HCEC 1CT (cell line): ENCODE measurements around the gene JAKMIP2.
"Not testable (repeated sequence)": the region's sequence is repeated elsewhere in the genome, so short reads cannot be mapped to it uniquely, and the experiment has no call there.

ENCODE experiments used
- DNase-seq: peaks from one replicate; pipeline ENCODE4 v3.0.0-alpha.2; 2017

The JAKMIP2 gene

DNA sequence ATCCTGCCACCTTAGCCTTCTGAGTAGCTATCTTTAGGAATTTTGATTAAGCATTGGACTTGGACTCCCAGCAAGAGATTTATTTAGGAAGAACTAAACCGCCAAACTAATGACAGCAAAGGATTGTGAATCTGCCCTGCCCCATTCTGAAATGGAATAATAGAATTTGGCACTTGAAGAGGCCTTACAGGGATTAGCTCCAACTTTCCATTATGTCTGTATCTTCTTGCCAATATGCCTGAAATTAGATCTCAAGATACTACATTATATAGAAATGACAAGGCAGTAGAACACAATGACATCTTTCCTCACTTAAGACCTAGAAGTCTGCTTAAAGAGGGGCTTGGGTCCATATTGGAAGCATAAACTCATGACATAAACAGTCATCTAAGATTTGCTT is 195.7 kb downstream of the JAKMIP2 start:
- DNase-seq = no peak

DNA sequence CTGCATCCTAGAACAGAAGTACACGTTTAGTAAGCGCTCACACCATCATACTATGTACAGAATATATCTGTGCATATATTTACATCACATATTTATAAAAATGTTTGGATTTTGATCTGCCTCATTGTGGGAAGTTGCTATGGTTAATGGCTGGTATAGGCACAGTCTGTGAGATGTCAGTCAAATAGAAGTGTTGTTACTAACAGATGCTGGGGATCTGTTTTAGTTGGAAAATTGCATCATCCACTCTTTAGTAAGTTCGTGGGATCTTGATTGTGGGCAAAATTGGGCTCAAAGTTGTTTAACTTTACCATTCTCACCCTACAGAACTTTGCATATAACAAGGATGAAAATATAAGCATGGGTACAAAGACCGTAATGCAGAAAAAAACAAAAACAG is 196.3 kb downstream of the JAKMIP2 start:
- no peak for DNase-seq

DNA sequence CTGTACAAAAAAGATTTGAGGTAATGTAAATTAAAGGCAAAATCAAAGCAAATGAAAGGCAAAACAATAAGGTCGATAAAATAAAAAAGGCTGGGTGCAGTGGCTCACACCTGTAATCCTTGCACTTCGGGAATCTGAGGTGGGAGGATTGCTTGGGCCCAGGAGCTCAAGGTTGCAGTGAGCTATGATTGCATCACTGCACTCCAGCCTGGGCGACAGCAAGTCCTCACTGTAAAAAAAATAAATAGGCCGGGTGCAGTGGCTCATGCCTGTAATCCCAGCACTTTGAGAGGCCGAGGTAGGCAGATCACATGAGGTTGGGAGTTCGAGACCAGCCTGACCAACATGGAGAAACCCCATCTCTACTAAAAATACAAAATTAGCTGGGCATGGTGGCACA is 200.3 kb downstream of the JAKMIP2 start:
- DNase-seq = not testable (repeated sequence)

DNA sequence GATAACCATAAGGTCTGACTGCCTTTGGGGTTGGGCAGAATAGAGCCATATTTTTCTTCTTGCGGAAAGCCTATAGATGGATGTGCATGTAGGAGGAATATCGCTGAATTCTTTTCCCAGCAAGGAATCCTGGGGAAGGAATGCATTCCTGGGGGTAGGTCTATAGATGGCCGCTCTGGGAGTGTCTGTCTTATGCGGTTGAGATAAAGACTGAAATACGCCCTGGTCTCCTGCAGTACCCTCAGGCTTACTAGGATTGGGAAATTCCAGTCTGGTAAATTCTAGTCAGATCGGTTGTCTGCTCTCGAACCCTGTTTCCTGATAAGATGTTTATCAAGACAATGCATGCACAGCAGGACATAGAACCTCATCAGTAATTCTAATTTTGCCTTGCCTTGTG is 202.1 kb downstream of the JAKMIP2 start:
- DNase-seq = not testable (repeated sequence)

DNA sequence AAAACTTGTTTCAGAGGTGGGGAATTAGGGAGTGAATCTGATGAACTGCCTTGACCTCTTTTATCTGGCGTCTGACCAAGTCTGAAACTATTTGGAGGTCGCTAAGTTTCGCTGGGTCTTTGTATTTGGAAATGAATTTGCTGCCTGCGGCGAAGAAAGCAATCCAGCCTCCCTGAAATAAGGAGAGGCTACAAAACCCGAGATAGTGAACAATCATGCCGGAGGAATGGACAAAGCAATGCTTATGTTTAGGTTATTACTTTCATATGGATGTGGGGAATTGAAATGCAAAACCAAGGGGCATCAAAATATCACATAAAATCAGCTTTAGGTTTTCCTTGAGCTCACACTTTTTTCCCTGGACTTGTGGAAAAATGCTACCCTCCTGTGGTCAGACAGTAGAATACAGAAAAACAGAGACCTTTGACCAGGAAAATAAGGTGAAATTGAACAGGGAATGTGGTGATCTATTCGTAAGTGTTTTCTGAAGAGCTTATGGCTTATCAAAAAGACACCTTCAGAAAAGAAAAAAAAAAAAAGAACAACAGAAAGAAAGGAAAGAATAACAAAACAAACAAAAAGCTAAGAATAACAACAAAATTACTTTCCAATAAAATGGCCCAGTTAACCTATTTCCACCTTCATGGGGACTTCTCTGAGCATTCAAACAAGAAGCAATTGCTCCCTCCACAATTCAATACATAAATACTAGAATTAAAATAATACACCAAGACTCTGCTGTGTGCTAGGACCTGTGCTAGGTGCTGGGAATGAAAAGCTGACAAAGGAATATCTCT is 204.1 kb downstream of the JAKMIP2 start:
- DNase-seq = peak; percentile 60

DNA sequence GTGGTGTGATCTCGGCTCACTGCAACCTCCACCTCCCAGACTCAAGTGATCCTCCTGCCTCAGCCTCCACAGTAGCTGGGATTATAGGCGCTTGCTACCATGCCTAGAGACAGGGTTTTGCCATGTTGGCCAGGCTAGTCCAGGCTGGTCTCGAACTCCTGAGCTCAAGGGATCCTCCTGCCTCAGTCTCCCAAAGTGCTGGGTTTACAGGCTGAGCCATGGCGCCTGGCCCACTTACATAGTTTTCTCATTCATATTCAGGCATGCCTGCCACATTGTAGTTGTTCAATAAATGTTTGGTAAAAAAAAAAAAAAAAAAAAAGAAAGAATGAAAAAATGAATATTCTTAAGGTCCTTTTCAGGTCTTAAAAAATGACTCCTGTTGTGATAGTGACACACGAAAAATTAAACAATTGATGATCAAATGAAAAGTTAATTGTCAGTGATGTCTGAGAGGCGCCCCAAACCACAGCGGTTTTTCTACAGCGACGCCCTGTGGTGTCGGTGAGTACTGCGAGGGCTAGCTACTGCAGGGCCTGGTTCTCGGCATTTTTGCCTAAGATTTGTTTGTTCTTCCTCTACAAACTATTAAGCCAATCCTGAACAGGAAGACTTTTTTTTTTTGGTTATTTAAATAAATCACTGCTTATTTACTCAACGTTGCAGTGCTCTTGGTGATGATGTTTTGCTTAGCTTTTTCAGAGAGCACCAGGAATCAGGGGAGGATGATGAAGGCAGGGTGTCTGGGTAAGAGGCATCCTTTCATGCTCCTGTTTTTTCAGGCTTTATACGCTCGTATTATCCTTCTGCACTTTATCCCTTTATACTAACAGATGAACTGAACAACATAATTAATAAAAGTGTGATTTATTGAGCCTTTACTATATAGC is 205.6 kb downstream of the JAKMIP2 start:
- peak; percentile 50 for DNase-seq

DNA sequence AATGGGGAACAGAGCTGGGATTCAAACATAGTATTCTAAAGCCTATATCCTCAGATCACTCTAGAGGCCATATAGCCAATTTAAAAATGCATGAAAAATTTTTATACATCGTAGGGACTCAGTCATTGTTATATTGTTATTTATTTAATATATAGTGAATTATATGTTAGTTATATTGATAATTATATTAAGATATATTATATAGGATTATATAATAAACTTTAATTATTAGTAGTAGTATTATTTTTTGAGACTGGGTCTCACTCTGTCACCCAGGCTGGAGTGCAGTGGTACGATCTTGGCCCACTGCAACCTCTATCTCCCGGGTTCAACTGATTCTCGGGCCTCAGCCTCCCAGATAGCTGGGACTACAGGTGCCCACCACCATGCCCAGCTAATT is 206.9 kb downstream of the JAKMIP2 start:
- no peak for DNase-seq

DNA sequence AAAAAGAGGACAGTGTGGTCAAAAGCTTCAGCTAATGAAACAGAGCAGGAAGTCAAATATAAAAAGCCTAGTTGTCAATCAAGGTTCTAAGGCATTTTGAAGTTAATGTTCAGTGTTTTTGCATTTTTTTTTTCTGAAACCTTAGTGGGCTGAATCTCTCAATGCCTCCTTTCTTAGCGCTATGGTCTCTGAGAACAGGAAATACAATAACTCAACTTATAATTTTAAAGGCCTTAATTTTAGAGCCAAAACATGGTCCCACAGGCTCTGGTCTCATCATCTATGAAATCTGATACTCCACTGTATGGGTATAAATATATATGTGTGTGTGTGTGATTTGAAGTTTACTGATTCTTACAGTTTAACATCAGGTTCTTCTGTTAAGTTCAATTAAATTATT is 209.3 kb downstream of the JAKMIP2 start:
- no peak for DNase-seq

DNA sequence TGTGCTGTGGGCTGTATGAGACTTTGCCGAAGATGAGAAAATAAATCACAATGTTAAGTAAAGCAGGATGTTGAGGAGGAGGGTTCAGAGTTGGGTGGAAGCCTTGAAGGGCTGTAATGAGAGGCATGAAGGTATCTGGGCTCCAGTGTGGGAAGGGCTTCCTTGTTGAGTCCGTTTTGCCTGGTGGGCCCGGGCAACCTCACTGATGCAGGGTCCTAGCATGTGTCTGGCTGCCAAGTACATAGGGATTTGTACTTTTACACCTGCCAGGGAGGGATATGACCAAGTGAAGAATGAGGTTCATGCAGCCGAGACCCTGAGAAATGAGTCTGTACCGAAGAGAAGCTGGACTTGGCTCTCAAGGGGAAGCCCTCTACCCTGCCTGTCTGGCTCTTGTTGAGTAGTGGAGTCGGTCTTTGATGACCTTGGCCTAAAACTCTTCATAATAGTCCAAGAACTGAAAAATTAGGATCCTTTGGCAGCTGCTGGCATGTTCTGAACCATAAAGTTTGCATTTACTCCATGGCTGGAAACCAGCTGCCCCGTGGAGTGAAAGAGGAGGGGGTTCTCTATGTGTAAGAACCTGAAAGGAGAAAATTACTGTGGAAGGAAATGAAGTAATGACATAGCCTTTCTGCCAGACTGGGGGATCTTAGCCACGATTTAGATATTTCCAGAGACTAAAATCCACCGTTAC is 213.7 kb downstream of the JAKMIP2 start:
- no peak for DNase-seq

DNA sequence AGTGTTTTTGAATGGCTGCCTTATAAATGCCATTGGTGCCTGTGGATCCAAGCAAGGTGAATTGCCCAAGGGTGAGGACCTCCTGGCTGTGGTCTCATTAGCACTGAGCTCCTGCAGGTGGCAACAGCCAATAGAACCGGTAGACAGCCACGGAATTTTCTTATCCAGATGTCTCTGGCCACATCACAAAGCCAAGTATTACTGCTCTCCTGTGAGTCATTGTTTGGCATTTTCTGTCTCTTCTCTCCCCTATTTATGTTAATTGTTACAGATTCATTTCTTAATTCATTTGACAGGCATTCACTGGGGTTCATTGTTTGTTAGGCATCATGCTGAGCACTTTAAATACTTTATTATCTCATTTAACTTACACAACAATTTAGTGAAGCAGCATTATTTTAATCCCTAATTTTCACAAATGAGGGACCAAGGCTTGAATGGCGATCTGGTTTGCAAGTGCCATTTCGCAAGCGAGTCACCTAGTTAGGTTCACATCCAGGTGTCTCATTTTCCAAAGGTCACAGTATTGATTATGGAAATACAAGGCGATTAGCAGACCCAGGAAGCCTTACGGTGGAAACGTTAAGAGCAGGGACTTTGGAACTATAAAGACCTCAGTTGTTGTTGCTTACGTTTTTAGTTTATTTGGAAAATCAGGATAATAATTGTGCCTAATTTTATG is 214.5 kb downstream of the JAKMIP2 start:
- DNase-seq = peak; percentile 80

DNA sequence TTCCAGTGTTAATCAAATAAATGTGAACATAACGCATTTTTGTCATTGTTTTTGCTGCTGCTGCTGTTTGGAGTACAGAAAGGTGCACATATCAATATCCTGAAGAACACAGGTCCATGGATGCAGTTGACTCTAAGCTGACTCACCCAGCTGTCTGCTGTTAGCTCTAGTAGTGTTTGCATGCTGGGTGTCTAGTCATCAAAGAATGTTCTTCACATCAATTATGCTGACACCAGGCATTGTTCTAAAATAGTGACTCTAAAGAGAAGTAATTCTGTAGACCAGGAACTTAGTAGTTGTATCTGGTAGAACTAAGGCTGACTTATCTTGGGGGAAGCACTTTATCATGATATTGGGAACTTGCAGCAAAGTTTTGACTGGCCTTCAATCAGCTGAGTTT is 217.0 kb downstream of the JAKMIP2 start:
- peak; percentile 78 for DNase-seq

DNA sequence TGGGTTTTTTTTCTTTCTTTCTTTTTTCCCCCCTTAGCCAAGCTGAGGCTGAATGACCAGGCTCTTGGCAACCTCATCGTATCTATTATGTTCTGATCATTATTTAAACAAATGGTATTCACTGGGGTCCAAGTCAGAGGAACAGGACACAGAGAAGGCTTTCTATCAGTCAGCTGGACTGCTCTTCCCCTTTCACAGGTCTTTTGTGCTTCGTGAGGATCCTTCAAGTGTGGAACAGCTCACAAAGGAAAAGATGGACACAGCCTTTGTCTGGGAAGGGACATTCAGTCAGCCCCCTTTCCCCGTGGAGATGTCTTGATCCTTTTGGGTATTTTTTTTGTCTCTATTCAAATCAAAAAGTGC is 218.4 kb downstream of the JAKMIP2 start:
- DNase-seq = no peak

DNA sequence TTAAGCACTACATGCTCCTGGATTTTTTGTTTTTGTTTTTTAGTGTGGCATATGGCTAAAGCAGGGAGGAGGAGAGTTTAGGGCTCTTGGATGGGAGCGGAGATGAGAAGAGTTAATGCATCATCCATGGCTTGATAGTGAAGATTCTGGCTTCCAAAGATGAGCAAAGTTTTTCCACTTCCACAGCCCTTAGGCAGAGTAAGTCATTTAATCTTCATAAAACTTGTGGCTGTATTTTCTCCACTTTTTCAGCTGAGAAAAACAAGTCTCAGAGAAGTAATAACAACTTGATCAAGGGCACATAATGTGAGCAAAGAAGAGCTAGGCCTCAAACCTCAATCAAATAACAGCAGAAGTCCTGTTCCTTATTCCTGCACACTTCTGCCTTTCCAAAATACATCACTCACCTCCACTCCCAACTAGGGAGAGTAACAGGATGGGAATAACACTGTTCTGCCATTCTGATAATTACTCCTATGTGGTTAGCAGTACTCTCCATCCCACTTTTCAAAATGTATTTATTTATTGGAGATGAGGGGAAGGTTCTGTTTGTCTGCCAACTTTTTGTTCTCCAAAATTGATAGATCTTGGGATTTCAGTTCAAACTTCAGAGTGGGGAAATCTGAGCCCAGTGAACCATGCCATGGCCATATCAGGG is 218.9 kb downstream of the JAKMIP2 start:
- DNase-seq = no peak

DNA sequence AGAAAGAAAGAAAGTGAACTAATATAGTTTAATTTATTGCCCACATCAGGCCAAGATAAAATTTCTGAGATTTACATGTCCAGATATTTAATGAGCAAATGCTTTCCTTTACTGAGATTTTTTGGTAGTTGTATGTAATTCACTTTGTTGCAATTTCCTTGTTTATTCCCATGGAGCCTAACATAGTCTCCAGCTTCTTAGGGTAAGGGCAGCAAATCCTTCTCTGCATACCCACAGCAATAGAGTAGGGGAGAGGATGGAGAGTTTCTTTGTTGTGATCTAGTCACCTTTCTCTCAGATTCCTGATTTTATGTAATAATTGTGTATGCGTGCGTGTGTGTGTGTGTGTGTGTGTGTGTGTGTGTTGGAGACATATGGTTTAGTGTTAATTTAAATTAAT is 221.1 kb downstream of the JAKMIP2 start:
- no peak for DNase-seq

DNA sequence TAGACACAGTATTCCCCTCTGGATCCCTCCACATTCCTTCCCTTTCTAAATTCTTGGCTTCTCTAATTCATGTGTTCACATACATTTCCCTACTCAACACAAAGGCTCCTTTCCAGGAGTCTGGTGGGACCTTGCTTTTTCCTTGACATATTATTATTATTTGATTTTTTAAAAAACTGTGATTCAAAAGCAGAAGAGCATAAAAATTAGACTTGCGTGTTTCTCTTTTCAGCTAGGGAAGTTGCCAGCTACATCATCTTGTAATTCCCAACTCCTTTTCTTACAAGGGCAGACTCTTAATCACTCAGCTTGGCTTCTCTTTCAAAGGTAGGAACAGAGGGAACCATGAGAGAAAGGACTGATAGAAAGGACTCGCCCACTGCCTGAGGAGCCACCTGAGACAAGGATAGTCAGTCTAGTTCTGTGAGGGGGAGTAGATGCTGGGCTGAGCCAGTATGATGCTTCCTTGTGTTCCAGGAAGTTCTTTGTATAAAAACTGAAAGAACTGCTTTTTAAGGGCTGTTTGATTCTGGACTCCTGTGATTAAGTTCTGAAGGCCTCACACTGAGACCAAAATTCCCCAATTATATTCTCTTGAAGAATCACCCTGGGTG is 221.7 kb downstream of the JAKMIP2 start:
- DNase-seq = no peak

DNA sequence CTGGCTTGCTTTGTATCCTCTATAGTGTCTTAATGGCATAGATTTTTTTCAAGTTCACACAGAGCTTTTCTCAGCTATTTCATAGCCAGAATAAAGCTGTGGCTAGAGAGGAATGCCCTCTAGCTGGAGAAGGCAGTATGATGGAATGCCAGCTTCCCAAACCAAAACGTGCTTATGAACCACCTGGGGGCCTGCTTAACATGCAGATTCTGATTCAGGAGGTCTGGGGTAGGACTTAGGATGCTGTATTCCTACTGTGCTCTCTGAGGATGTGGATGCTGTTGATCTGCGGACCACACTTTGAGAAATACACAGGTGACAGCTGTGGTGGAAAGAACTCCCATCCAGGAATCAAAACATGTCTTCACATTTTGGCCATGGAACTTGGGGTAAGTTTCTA is 222.8 kb downstream of the JAKMIP2 start:
- peak; percentile 20 for DNase-seq

DNA sequence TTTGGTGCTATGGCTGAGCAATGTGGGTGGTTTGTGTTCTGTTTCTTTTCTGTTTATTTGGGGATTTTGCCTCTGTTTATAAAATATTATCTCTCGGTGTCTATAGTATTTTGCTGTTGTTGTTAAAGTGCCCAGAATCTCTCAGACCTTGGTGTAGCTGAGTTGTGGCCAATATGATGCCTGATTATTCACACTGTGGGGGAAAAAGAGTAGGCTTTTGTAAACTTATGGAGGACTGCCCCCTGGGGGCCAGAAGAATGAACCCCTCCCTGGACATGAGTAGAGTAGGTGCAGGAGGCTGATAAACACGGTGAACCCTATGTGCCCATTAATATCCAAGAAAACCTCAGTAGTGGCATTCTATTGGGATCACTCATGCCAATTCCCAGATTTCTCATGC is 223.7 kb downstream of the JAKMIP2 start:
- DNase-seq = peak; percentile 79

DNA sequence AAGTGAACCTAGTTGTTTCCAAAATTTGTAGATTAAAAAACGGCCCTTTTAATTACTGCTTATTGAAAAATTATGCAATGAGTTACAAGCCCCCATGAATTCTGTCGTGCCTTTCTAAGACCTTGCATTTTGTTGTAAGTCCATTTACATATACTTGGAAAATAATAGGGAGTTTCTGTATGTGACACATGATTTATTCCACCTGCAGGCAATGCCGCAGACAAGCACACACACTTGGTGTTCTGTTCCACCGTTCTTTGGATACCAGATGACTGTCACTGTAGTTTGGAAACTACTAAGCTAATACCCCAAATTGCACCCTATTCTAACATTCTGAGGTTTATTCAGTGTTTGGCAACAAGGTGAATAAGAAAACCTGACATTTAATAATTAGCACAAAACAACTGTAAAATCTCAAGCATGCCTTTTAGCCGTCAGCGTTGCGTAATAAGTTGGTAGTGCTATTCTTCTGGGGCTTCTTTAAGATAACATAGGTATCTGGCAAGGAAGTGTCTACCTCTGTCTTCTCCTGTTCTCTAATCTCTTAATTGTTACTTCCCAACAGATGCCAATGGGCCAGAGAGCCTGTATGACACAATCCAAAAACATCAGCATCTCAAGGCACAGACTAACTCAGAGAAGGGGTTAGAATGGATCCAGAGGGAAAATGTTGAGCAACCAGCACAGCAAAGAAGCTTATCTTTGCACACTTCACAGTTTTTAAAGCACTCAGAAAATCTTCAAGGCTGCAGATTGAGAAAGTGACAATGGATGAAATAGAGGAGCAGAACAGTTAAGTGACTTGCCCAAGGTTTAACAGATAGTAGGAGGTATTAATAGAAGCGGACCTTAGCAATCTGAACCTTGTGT is 224.4 kb downstream of the JAKMIP2 start:
- peak; percentile 11 for DNase-seq

DNA sequence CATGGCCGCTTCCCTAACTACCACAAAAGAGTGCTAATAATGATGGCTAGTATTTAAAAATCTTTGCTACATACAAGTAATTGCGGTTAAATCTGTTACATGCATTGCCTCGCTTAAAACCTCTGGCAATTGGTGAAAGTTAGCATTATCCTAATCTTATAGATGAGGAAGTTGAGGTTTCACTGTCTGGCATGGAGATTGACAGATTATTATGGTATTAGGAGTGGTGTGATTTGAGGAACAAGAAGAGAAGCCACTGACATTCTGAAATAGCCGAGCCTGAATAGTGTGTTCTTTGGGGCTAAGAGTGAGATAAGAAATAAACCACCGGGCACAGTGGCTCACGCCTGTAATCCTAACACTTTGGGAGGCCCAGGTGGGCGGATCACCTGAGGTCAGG is 227.4 kb downstream of the JAKMIP2 start:
- no peak for DNase-seq

DNA sequence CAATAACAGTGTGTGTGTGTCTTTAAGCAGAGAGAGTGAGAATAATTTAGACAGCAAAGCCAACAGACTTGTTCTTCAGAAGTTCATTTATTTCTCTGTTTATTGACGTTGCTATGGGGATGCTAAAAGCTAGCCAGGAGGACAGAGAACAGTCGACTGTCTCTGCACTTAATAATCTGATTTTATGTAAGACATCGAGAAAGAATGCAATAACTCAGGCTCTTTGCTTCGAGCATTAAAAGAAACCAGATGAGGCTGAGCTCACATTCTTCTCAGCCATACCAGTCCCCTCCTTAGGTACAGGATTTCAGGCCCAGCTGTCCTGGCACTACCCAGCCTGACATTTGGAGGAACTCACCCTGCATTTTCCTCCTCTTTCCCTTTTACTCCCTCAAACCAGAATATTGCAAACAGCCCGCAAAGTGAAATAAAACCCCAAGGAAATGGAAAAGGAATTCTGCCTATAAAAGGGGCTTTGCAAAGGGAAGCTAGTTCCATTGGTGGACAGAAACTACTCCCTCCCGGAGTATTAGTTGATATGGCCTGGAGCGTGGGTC is 228.2 kb downstream of the JAKMIP2 start:
- peak; percentile 60 for DNase-seq

DNA sequence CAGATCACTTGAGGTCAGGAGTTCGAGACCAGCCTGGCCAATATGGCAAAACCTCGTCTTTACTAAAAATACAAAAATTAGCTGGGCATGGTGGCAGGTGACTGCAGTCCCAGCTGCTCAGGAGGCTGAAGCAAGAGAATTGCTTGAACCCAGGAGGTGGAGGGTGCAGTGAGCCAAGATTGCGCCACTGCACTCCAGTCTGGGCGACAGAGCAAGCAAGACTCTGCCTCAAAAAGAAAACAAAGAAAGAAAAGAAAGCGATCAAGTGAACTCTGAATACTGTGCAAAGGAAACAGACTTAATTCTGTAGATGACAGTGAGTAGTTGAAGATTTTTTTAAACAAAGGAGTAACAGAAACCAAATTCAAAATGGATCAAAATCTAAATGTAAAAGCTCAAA is 228.7 kb downstream of the JAKMIP2 start:
- not testable (repeated sequence) for DNase-seq
